Endothelial cell of umbilical vein (primary cell): Measurements from ENCODE around the gene RASA2. TPM values are rescaled to one million over a fixed set of nuclear protein-coding genes. Genes with fewer than 3 reads are reported as not detected.

Experiments used
- BruUV-seq: library from RNA; stranded (reverse); fragments of 400-500 nt; replicated peaks from 2 replicates; lab custom pipeline; 2021; lab: Mats Ljungman, UMichigan
- CTCF ChIA-PET: fragments of 300-600, 350-600 bp; sonication (Branson Sonifier 250); formaldehyde crosslinking; loops from one replicate; lab custom pipeline; 2021; ENCODE audit warnings: antibody characterized with exemption, inconsistent platforms; lab: Charles Lee
- POLR2A ChIA-PET: fragments of 300-600, 350-600 bp; sonication (Branson Sonifier 250); formaldehyde crosslinking; loops from one replicate; lab custom pipeline; 2021; ENCODE audit warnings: antibody characterized with exemption, inconsistent platforms; lab: Charles Lee
- DNase-seq: peaks from one replicate; pipeline ENCODE4 v3.0.0-alpha.2; 2011; ENCODE audit warnings: low read depth, low spot score
- FAIRE-seq: peaks from 2 replicates; lab custom pipeline; 2011; peaks lifted over from hg19 to GRCh38; lab: Jason Lieb, UNC
- H2AFZ ChIP-seq: 2 replicates; pipeline ENCODE4 v1.6.0; 2012; ENCODE audit warnings: low read depth, low read length, control low read depth, inconsistent platforms
- H3K27ac ChIP-seq: 2 replicates; pipeline ENCODE4 v1.5.1; 2011; ENCODE audit warnings: low read depth, mild to moderate bottlenecking, control low read depth, low read length, moderate library complexity; ENCODE audit not compliant: insufficient read depth
- H3K27me3 ChIP-seq, 2 experiments: 2 replicates each; pipeline versions ENCODE4 v1.6.0 to v1.6.1; 2011; ENCODE audit warnings: low read length in 2 of 2, mixed read lengths in 1 of 2; ENCODE audit not compliant: control insufficient read depth in 2 of 2, insufficient read depth in 2 of 2
- H3K36me3 ChIP-seq, 2 experiments: 2 replicates in 1 of 2; 3 replicates in 1 of 2; pipeline ENCODE4 v1.5.1; 2011; ENCODE audit warnings: low read length in 2 of 2, mild to moderate bottlenecking in 1 of 2, moderate library complexity in 1 of 2; ENCODE audit not compliant: control insufficient read depth in 2 of 2, insufficient read depth in 2 of 2; ENCODE audit errors: extremely low read depth in 1 of 2
- H3K4me1 ChIP-seq: 3 replicates; pipeline ENCODE4 v1.5.1; 2011; ENCODE audit warnings: mild to moderate bottlenecking, low read length; ENCODE audit not compliant: control insufficient read depth, insufficient read depth; ENCODE audit errors: extremely low read depth
- H3K4me2 ChIP-seq: 2 replicates; pipeline ENCODE4 v1.6.1; 2011; ENCODE audit warnings: low read length, control low read depth, mixed read lengths; ENCODE audit not compliant: insufficient read depth
- H3K4me3 ChIP-seq, 3 experiments: fragments of 200-600 bp in 1 of 3; sonication (generic), shearing (Covaris generic) in 1 of 3; replicated peaks in 1 of 3; 2 replicates each; pipeline ENCODE4 v1.5.1; 2011 to 2016; ENCODE audit warnings: control low read depth in 3 of 3, low read length in 3 of 3, mild to moderate bottlenecking in 2 of 3, inconsistent platforms in 1 of 3, low read depth in 1 of 3, moderate library complexity in 1 of 3; ENCODE audit not compliant: insufficient read depth in 1 of 3
- H3K79me2 ChIP-seq: 2 replicates; pipeline ENCODE4 v1.6.0; 2012; ENCODE audit warnings: low read length, inconsistent platforms; ENCODE audit not compliant: control insufficient read depth, insufficient read depth
- H3K9ac ChIP-seq: replicated peaks from 2 replicates; pipeline ENCODE3; 2011; ENCODE audit warnings: low read length, control low read depth; ENCODE audit not compliant: insufficient read depth; ENCODE audit errors: extremely low read depth
- H3K9me1 ChIP-seq: replicated peaks from 3 replicates; pipeline ENCODE4 v1.6.0; 2011; ENCODE audit warnings: mild to moderate bottlenecking, low read length; ENCODE audit not compliant: control insufficient read depth, insufficient read depth; ENCODE audit errors: extremely low read depth
- H3K9me3 ChIP-seq: replicated peaks from 2 replicates; pipeline ENCODE4 v1.5.1; 2012; ENCODE audit warnings: low read length, inconsistent platforms; ENCODE audit not compliant: control insufficient read depth, insufficient read depth
- H4K20me1 ChIP-seq: replicated peaks from 2 replicates; pipeline ENCODE3; 2011; ENCODE audit warnings: mild to moderate bottlenecking, low read length; ENCODE audit not compliant: control insufficient read depth, insufficient read depth; ENCODE audit errors: extremely low read depth
- CTCF ChIP-seq, 2 donors: IDR thresholded peaks; 1 replicate in 1 of 2; 2 replicates in 1 of 2; pipeline ENCODE4 v1.5.1; 2011; ENCODE audit warnings: low read length in 2 of 2, mild to moderate bottlenecking in 2 of 2, moderate library complexity in 2 of 2, control low read depth in 1 of 2, inconsistent platforms in 1 of 2, low read depth in 1 of 2; ENCODE audit not compliant: insufficient read depth in 1 of 2; ENCODE audit errors: extremely low read depth in 1 of 2
- EZH2 ChIP-seq: IDR thresholded peaks from 2 replicates; pipeline ENCODE4 v1.6.1; 2012; ENCODE audit warnings: borderline replicate concordance, low read depth, mild to moderate bottlenecking, moderate library complexity, low read length, inconsistent platforms; ENCODE audit not compliant: severe bottlenecking
- FOS ChIP-seq: IDR thresholded peaks from 2 replicates; pipeline ENCODE4 v1.6.1; 2011; ENCODE audit warnings: mild to moderate bottlenecking, low read length, moderate library complexity, borderline replicate concordance; ENCODE audit not compliant: insufficient read depth
- GATA2 ChIP-seq: IDR thresholded peaks from 2 replicates; pipeline ENCODE4 v1.7.0; 2011; ENCODE audit warnings: low read depth, mild to moderate bottlenecking, moderate library complexity, mixed read lengths, low read length; ENCODE audit not compliant: insufficient read length, insufficient read depth
- JUN ChIP-seq: IDR thresholded peaks from 2 replicates; pipeline ENCODE4 v1.6.1; 2011; ENCODE audit warnings: borderline replicate concordance, low read depth; ENCODE audit not compliant: insufficient read length, insufficient read depth
- MAX ChIP-seq: IDR thresholded peaks from 2 replicates; pipeline ENCODE4 v1.6.1; 2011; ENCODE audit not compliant: insufficient read depth, insufficient read length
- MYC ChIP-seq: IDR thresholded peaks from one replicate; pipeline ENCODE4 v1.6.1; 2011; ENCODE audit warnings: mild to moderate bottlenecking, low read depth, low read length
- POLR2A ChIP-seq: IDR thresholded peaks from 2 replicates; pipeline ENCODE4 v1.6.1; 2012; ENCODE audit warnings: low read depth, mild to moderate bottlenecking, control low read depth, low read length
- POLR2AphosphoS5 ChIP-seq: IDR thresholded peaks from 2 replicates; pipeline ENCODE4 v1.6.1; 2012; ENCODE audit warnings: low read depth, mild to moderate bottlenecking, control low read depth, low read length, moderate library complexity; ENCODE audit not compliant: insufficient read depth
- dilution Hi-C: fragments of 300-500 bp; cut with MboI; formaldehyde crosslinking; loops from one replicate; pipeline ENCODE4 v1.15.0; 2019; ENCODE audit warnings: low sequenced_read_pairs; ENCODE audit not compliant: extremely low pct_ligation_motif_present
- intact Hi-C: fragments of 100-400 bp; cut with micrococcal nuclease; formaldehyde crosslinking; loops from one replicate; pipeline ENCODE4 v1.10.0; 2022
- polyA plus RNA-seq, 4 experiments: library from polyadenylated mRNA; depleted of rRNA in 3 of 4; stranded (reverse) in 3 of 4; unstranded in 1 of 4; fragments of >200 nt; gene quantifications; 2 replicates each; pipeline versions ENCODE4 v1.2.1 to v1.2.3, GENCODE V29; 2011 to 2012; ENCODE audit warnings: missing spikeins in 1 of 4
- total RNA-seq: library from RNA; stranded (reverse); gene quantifications from 2 replicates; pipeline ENCODE4 v1.2.3, GENCODE V29; 2021

The RASA2 gene
- total and polyA plus RNA-seq, 2 donors (not counting 3 experiments of a cell fraction or from before 2014, with no cell fraction given): 3.1 to 20.2 TPM

GRCh38 chr3:141500397-141500796, 13.6 kb downstream of the RASA2 start:
- dilution Hi-C loops: no loop called here
- DNase-seq: no peak
- no peak overlapping the region for H3K27ac ChIP-seq
- peaks cover 94% of the 10 kb centered on the region for H3K79me2 ChIP-seq
- CTCF ChIA-PET: interaction anchor here (0.9 to 4.1 kb wide), 3 partner anchors 15 to 61 kb away, joined by 3 to 15 read pairs (median 3); no protein-coding TSS in a partner anchor
- H3K27me3 ChIP-seq: no peaks in the 10 kb centered on the region
- no peak overlapping the region for H2AFZ ChIP-seq
- no peak for TF ChIP-seq MYC
- no peak for TF ChIP-seq GATA2
- TF ChIP-seq EZH2: no peak
- no peak for TF ChIP-seq JUN
- TF ChIP-seq CTCF (IDR thresholded peaks at IDR 0.05; ENCODE audit: extremely low read depth in 1 of 2, insufficient read depth in 1 of 2, low read depth in 1 of 2, low read length in 2 of 2): no peak
- TF ChIP-seq POLR2A: no peak
- no peak for TF ChIP-seq MAX
- no peak for TF ChIP-seq FOS
- TF ChIP-seq POLR2AphosphoS5: no peak
- FAIRE-seq: no peak
- no peak overlapping the region for H3K9ac ChIP-seq
- H3K9me3 ChIP-seq: no peaks in the 10 kb centered on the region
- BruUV-seq: no TSS peak
- no peak overlapping the region for H3K4me3 ChIP-seq
- H3K36me3 ChIP-seq: no peaks in the 10 kb centered on the region
- POLR2A ChIA-PET: interaction anchor here (1.1 kb wide), 1 partner anchor 13 kb away, joined by 4 read pairs; the partner anchor contains the start of gene RASA2
- peaks cover 3% of the 10 kb centered on the region for H3K4me1 ChIP-seq
- peaks cover 8% of the 10 kb centered on the region for H3K9me1 ChIP-seq
- H3K4me2 ChIP-seq: no peak overlapping the region
- H4K20me1 ChIP-seq: peaks cover 10% of the 10 kb centered on the region
- intact Hi-C loops: no loop called here
